HepG2 (cell line): Measurements from ENCODE around the gene SAE1. TPM values are rescaled to one million over a fixed set of nuclear protein-coding genes. Genes with fewer than 3 reads are reported as not detected.
A peak's percentile ranks its signal among the peaks of the same experiment; 100 is the strongest.

Experiments
- CC2D1A ChIP-seq: sonication (generic); formaldehyde crosslinking; IDR thresholded peaks from 2 replicates; pipeline ENCODE4 v1.8.1; 2023; ENCODE audit warnings: mild to moderate bottlenecking, missing genetic modification reagents
- GTF2F1 ChIP-seq: fragments of 150-350 bp; IDR thresholded peaks from 2 replicates; pipeline ENCODE4 v1.6.1; 2014; ENCODE audit warnings: low read length
- ISL2 ChIP-seq: sonication (generic); formaldehyde crosslinking; IDR thresholded peaks from 2 replicates; pipeline ENCODE4 v1.5.0; 2020; ENCODE audit warnings: missing genetic modification reagents
- RFX5 ChIP-seq: IDR thresholded peaks from 2 replicates; pipeline ENCODE4 v1.6.1; 2011; ENCODE audit warnings: low read depth, low read length, improper control_type of control experiment
- ZFP82 ChIP-seq: sonication (generic); formaldehyde crosslinking; IDR thresholded peaks from 2 replicates; pipeline ENCODE4 v1.5.1; 2020; ENCODE audit warnings: mild to moderate bottlenecking, missing genetic modification reagents, borderline replicate concordance
- ZNF460 ChIP-seq: sonication (generic); formaldehyde crosslinking; IDR thresholded peaks from 2 replicates; pipeline ENCODE4 v1.5.1; 2020; ENCODE audit warnings: missing genetic modification reagents, mild to moderate bottlenecking, borderline replicate concordance
- ZNF563 ChIP-seq: sonication (generic); formaldehyde crosslinking; IDR thresholded peaks from 2 replicates; pipeline ENCODE4 v1.8.0; 2022; ENCODE audit warnings: mild to moderate bottlenecking, moderate library complexity, missing genetic modification reagents
- ZNF605 ChIP-seq: sonication (generic); formaldehyde crosslinking; IDR thresholded peaks from 2 replicates; pipeline ENCODE4 v1.8.0; 2022; ENCODE audit warnings: mild to moderate bottlenecking, missing genetic modification reagents
- polyA plus RNA-seq, 8 experiments: library from polyadenylated mRNA; depleted of rRNA in 3 of 8; stranded (reverse) in 7 of 8; unstranded in 1 of 8; fragments of >200 nt; fragmentation: Illumina TruSeq in 4 of 8; extraction: Trizol in 4 of 8; gene quantifications; 2 replicates each; pipeline versions ENCODE4 v1.2.1 to v1.2.3, GENCODE V29; 2011 to 2016; ENCODE audit warnings: low read depth in 4 of 8, missing spikeins in 1 of 8, mixed read lengths in 1 of 8; ENCODE audit not compliant: insufficient read depth in 1 of 8
- total RNA-seq, 5 experiments: library from RNA; depleted of rRNA; stranded (reverse); fragments of >200 nt; fragmentation: Illumina TruSeq; extraction: Trizol; gene quantifications; 2 replicates each; pipeline ENCODE4 v1.2.3, GENCODE V29; 2016; ENCODE audit warnings: low read depth in 1 of 5
- TF ChIP-seq, protein P1 (sequence below): sonication (generic); formaldehyde crosslinking; IDR thresholded peaks from 2 replicates; pipeline ENCODE4 v1.4.0; 2020; ENCODE audit warnings: mild to moderate bottlenecking, missing genetic modification reagents, borderline replicate concordance
- TF ChIP-seq, protein P2 (sequence below): sonication (generic); formaldehyde crosslinking; IDR thresholded peaks from 2 replicates; pipeline ENCODE4 v1.4.0; 2020; ENCODE audit warnings: missing genetic modification reagents
- TF ChIP-seq, protein P3 (sequence below): sonication (generic); formaldehyde crosslinking; IDR thresholded peaks from 2 replicates; pipeline ENCODE4; 2020; ENCODE audit warnings: missing genetic modification reagents, mild to moderate bottlenecking, borderline replicate concordance

Gene SAE1
- total and polyA plus RNA-seq, 2 of the 13 experiments (the other 11 are each of a cell fraction or from before 2014, with no cell fraction given): 87.6 to 197 TPM

DNA sequence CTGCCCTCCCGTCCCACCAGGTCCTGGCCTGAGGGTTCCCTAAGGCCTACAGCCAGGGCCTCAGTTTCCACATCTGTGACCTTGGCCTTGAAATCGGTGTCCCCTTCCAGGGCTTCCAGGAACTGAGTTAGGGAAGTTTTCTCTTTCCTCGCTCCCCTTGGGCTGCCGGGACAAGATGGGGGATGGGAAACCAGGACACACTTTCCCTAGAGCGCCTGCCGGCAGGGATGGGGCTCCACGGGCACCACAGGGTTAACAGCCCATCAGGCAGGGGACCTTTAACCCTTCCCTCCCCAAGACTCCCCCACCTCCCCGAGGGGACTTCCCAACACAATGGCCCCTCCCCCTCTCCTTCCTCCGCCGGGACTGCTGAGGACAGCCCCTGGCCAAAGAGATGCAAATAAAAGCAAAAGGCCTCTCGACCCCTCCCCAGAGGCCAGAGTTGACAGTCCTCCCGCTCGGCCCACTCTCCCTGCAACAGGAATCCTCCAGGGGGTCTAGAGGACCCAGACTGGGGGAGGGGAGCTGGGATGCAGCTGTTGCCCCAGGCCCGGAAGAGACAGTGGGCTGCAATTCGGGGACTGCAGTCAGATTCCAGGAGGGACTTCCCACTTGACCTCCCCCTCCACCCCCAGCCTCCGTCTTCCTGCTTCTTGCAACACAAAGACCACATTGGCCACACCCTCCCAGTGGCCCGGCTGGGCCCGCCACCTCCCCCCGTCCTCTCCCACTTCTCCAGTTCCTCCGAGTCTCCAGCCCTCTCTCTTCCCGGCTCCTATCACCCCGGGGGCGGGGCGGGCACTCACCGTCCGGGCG, 96.9 kb downstream of the SAE1 start (continued):
- TF ChIP-seq, protein P1, sequence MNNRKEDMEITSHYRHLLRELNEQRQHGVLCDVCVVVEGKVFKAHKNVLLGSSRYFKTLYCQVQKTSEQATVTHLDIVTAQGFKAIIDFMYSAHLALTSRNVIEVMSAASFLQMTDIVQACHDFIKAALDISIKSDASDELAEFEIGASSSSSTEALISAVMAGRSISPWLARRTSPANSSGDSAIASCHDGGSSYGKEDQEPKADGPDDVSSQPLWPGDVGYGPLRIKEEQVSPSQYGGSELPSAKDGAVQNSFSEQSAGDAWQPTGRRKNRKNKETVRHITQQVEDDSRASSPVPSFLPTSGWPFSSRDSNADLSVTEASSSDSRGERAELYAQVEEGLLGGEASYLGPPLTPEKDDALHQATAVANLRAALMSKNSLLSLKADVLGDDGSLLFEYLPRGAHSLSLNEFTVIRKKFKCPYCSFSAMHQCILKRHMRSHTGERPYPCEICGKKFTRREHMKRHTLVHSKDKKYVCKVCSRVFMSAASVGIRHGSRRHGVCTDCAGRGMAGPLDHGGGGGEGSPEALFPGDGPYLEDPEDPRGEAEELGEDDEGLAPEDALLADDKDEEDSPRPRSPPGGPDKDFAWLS: no peak
- TF ChIP-seq, protein P2, sequence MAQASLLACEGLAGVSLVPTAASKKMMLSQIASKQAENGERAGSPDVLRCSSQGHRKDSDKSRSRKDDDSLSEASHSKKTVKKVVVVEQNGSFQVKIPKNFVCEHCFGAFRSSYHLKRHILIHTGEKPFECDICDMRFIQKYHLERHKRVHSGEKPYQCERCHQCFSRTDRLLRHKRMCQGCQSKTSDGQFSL (CRISPR knock-in tag): peak; percentile 96
- TF ChIP-seq CC2D1A (CRISPR knock-in tag) (no peak), ZNF563 (CRISPR knock-in tag) (peak; percentile 9; the same call in 1 of the 2 replicates), ISL2 (CRISPR knock-in tag) (0 out of 2 replicates have a peak, but pooled peaks have one; percentile 24), GTF2F1 (0 out of 2 replicates have a peak, but pooled peaks have one; percentile 32), RFX5 (0 out of 2 replicates have a peak, but pooled peaks have one; percentile 3), ZNF605 (CRISPR knock-in tag) (peak; percentile 63; the same call in 1 of the 2 replicates), ZNF460 (CRISPR knock-in tag) (no peak; the same call in 1 of the 2 replicates), ZFP82 (0 out of 2 replicates have a peak, but pooled peaks have one; percentile 23)
- TF ChIP-seq, protein P3, sequence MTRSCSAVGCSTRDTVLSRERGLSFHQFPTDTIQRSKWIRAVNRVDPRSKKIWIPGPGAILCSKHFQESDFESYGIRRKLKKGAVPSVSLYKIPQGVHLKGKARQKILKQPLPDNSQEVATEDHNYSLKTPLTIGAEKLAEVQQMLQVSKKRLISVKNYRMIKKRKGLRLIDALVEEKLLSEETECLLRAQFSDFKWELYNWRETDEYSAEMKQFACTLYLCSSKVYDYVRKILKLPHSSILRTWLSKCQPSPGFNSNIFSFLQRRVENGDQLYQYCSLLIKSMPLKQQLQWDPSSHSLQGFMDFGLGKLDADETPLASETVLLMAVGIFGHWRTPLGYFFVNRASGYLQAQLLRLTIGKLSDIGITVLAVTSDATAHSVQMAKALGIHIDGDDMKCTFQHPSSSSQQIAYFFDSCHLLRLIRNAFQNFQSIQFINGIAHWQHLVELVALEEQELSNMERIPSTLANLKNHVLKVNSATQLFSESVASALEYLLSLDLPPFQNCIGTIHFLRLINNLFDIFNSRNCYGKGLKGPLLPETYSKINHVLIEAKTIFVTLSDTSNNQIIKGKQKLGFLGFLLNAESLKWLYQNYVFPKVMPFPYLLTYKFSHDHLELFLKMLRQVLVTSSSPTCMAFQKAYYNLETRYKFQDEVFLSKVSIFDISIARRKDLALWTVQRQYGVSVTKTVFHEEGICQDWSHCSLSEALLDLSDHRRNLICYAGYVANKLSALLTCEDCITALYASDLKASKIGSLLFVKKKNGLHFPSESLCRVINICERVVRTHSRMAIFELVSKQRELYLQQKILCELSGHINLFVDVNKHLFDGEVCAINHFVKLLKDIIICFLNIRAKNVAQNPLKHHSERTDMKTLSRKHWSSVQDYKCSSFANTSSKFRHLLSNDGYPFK (CRISPR knock-in tag): peak; percentile 19; the same call in 1 of the 2 replicates
